GM21576 (cell line): Measurements from ENCODE around the gene FCMR.

Source experiments
- ATAC-seq: cut with Tn5 transposase; IDR thresholded peaks from one replicate; pipeline ENCODE4 v1.9.1; 2021; ENCODE audit warnings: mild to moderate bottlenecking, moderate library complexity; ENCODE audit not compliant: unreplicated experiment

FCMR gene

GRCh38 chr1:206951318-206952100 is 29.8 kb upstream of the FCMR start:
- ATAC-seq, result no peak

- ATAC-seq, result no peak
Observed at GRCh38 chr1:206949641-206950040, 27.9 kb upstream of the FCMR start.

- ATAC-seq, result no peak
Observed at GRCh38 chr1:206949208-206949607, 27.5 kb upstream of the FCMR start.

- no peak for ATAC-seq
Observed at GRCh38 chr1:206947255-206947654, 25.5 kb upstream of the FCMR start.

- no peak for ATAC-seq
Observed at GRCh38 chr1:206946261-206946660, 24.5 kb upstream of the FCMR start, which contains the start of gene PIGR. Gene PIGR, minus strand, starts transcription at chr1:206946466. Its CDS starts 5,935 bp downstream, at chr1:206940531.

- no peak for ATAC-seq
Observed at GRCh38 chr1:206945779-206946178, 24.0 kb upstream of the FCMR start.

- ATAC-seq, result no peak
Observed at GRCh38 chr1:206944703-206945102, 23.0 kb upstream of the FCMR start.

GRCh38 chr1:206941766-206942418 is 20.2 kb upstream of the FCMR start:
- no peak for ATAC-seq

GRCh38 chr1:206940588-206940936 is 18.8 kb upstream of the FCMR start:
- no peak for ATAC-seq

GRCh38 chr1:206939841-206940587 is 18.3 kb upstream of the FCMR start:
- ATAC-seq, result no peak

- ATAC-seq, result no peak
Observed at GRCh38 chr1:206939131-206939530, 17.4 kb upstream of the FCMR start.

GRCh38 chr1:206937425-206937824 is 15.7 kb upstream of the FCMR start:
- ATAC-seq, result no peak

GRCh38 chr1:206935491-206936067 is 13.8 kb upstream of the FCMR start:
- ATAC-seq, result no peak

- ATAC-seq, result no peak
Observed at GRCh38 chr1:206933333-206933945, 11.7 kb upstream of the FCMR start.

GRCh38 chr1:206932177-206932576 is 10.4 kb upstream of the FCMR start:
- no peak for ATAC-seq

- no peak for ATAC-seq
Observed at GRCh38 chr1:206931709-206932108, 10.0 kb upstream of the FCMR start.

GRCh38 chr1:206930210-206930798 is 8.6 kb upstream of the FCMR start:
- ATAC-seq, result peak; percentile 74

- no peak for ATAC-seq
Observed at GRCh38 chr1:206929524-206929923, 7.8 kb upstream of the FCMR start.

GRCh38 chr1:206926286-206926685 is 4.5 kb upstream of the FCMR start:
- no peak for ATAC-seq

- ATAC-seq, result peak; percentile 47
Observed at GRCh38 chr1:206925106-206925736, 3.5 kb upstream of the FCMR start.
